NCI-H2227 (cell line): ENCODE results near the gene AP2S1.
"Not testable (repeated sequence)": the region's sequence is repeated elsewhere in the genome, so short reads cannot be mapped to it uniquely, and the experiment has no call there.

Experiments
- DNase-seq: peaks from one replicate; lab custom pipeline; 2025; ENCODE audit not compliant: unreplicated experiment; lab: John Stamatoyannopoulos, UW

Gene AP2S1

DNA sequence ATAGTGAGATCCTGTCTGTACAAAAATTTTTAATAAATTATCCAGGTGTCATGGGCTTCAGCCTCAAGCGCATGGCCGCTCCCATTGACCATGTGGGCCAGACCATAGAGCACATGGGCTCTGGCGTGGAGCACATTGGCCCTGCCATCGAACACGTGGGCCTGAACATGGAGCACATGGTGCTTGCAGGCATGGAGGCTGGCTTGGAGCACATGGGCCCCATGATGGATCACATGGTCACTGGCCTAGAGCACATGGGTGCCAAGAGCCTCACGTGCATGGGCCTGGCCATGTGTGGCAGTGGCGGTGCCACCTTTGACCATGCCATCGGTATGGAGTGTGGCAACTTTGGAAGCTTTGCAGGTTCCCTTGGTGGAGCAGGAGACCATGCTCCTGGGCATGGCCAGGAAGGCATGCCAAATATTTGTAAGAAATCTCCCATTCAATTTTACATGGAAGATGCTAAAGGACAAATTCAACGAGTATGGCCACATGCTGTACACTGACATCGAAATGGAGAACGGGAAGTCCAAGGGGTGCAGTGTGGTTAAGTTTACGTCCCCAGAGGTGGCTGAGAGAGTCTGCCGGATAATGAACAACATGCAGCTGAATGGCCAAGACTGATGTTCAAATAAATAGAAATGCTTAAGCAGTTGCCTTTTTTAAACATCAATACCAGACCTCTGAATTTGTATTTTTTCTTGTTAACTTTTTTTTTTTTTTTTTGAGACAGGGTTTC lies 40.9 kb downstream of the AP2S1 start:
- no peak for DNase-seq

- DNase-seq = no peak
Measured at GRCh38 chr19:46806656-46807055, 44.0 kb downstream of the AP2S1 start.

DNA sequence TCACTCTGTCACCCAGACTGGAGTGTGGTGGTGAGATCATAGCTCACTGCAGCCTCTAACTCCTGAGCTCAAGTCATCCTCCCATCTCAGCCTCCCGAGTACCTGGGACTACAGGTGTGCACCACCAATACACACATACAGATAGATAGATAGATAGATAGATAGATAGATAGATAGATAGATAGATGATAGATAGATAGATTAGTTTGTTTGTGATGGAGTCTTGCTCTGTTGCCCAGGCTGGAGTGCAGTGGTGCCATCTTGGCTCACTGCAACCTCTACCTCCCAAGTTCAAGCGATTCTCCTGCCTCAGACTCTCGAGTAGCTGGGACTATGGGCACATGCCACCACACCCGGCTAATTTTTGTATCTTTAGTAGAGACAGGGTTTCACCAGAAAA lies 46.2 kb downstream of the AP2S1 start:
- not testable (repeated sequence) for DNase-seq

DNA sequence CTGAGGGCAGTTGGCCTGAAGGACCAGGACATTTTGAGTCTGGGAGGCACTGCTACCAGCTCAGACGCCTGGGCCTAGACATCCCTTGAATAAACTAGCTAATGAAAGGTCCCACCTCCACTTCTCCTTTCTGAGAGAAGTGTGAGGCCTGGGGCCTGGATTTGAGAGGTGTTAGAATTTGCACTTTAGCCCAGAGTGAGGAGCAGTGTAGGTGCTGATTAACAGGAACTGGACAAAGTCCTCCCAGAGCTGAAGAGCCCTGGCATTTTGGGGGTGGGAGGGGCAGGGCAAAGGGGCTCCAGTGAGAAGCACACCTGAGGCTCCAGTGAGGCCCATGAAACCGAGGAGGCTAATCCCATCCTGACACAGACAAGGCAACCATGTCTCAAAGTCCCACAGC lies 47.1 kb downstream of the AP2S1 start:
- DNase-seq = no peak

DNA sequence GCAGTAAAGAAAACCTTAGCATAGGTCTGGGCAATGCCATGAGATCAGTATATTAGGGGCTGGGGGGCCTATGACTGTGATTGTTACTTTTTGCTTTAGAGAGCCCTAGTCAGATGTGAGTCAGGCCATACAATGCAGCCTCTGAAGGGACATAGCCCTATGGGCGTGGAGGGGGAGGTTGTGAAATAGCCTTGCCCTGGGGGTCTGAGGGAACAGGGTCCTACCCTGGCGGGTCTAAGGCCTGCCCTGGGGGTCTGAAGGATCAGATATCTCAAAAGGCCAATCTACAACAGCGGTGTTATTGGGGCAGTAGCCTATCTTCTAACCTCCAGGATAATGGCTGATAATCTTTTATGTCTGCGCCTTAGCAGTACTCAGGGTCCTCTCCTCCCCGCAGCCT lies 48.5 kb downstream of the AP2S1 start:
- DNase-seq = no peak

- DNase-seq = no peak
Measured at GRCh38 chr19:46798713-46799112, 51.9 kb downstream of the AP2S1 start.

DNA sequence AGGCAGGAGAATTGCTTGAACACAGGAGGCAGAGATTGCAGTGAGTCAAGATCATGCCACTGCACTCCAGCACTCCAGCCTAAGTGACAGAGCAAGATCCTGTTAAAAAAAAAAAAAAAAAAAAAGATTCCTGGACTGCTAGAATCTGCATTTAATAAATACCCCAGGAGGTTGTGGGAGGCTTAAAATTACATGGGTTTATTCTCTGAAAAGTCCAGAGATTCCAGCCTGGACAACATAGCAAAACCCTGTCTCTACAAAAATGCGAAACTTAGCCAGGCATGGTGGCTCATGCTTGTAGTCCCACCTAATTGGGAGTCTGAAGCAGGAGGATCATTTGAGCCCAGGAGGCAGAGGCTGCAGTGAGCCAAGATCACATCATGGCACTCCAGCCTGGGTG lies 52.8 kb downstream of the AP2S1 start:
- DNase-seq = no peak

DNA sequence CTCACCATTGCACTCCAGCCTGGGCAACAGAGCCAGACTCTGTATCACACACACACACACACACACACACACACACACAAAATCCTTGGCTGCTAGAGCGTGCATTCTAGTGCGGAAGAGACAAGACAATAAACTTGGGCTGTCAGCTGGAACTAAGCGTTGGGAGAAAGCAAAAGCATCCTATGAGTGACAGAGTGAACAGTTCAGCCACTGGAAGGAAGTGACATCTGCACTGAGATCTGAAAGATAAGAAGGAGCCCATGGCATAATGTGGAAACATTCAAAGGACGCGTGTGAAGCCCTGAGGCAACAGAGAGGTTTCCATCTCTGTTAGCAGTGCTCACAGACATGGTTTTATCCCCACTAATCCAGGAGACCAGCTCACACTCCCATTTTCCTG lies 58.7 kb downstream of the AP2S1 start:
- no peak for DNase-seq

DNA sequence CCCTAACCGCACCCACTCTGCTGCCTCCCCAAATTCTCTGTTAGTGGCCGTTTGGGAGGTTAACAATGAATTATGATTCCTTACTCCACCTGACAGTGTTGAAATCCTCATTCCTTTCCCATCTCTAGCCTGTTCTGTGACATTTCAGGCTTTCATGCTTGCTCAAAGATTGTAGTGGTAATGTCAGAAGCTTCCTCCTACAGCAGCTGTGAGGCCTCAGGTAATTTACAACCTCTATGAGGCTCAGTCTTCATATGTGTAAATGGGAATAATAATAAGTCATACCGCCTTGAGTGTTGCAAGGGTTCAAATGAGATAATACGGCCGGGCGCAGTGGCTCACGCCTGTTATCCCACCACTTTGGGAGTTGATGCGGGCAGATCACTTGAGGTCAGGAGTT lies 61.3 kb downstream of the AP2S1 start:
- DNase-seq = no peak

DNA sequence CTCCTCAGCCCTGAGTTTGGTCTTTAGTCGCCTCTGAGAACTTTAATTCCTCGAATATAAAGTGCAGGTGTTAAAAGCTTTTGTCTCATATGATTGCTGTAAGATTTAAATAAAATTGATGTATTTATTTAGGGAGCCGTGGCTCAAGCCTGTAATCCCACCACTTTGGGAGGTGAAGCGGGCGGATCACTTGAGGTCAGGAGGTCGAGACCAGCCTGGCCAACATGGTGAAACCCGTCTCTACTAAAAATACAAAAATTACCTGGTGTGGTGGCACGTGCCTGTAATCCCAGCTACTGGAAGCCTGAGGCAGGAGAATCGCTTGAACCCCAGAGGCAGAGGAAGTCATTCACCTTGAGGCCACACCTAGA lies 61.7 kb downstream of the AP2S1 start:
- DNase-seq = no peak

DNA sequence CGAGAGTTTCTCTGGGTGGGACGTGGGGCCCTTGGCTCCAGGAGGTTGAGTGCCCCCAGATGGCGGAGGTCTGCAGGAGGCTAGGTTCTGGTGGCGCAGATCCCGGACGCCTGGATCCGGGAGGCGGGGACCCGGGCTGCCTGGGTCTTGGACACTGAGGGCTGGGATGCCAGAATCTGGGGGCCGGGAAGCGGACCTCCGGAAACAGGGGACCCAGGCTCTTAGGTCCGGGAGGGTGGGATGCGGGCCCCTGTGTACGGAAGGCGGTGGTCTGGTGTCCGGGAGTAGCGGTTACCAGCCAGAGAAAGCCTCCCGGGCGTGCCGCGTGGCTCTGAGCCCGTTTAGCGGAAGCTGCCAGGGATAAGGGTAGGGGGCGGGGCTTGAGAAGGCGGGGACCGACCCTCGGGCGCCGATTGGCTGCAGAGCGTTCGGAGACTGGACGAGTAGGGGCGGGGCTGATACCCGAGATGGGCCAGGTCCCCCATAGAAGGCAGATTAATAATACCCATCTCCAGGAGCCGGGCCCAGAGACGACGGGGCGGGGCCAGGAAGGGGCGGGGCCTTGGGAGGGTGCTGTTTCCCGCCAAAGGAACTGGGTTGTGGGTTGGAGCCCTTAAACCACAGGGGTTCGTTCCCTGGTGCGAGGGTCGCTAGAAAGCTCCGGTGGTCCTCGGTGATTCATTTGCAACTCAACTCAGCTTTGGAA lies 62.2 kb downstream of the AP2S1 start, which contains the start of gene SLC1A5:
Gene SLC1A5, minus strand, starts transcription at position 333 of the 706 bp plus-strand sequence. CDS start 629 bp downstream, outside the sequence.
- DNase-seq = peak; percentile 94
